NCI-H69 (cell line): ENCODE data around the gene UBR2.
"Not testable (repeated sequence)": the region's sequence is repeated elsewhere in the genome, so short reads cannot be mapped to it uniquely, and the experiment has no call there.

ENCODE experiments used
- DNase-seq: peaks from one replicate; lab custom pipeline; 2025; lab: John Stamatoyannopoulos, UW

UBR2 gene

GRCh38 chr6:42693725-42694323 is 130.0 kb downstream of the UBR2 start:
- DNase-seq: no peak

- DNase-seq: no peak
Observed at GRCh38 chr6:42694586-42694985, 130.8 kb downstream of the UBR2 start.

- DNase-seq: no peak
Observed at GRCh38 chr6:42696526-42697267, 132.9 kb downstream of the UBR2 start.

GRCh38 chr6:42697268-42697655 is 133.4 kb downstream of the UBR2 start:
- DNase-seq: no peak

- DNase-seq: no peak
Observed at GRCh38 chr6:42698217-42698616, 134.4 kb downstream of the UBR2 start.

- no peak for DNase-seq
Observed at GRCh38 chr6:42702200-42702599, 138.4 kb downstream of the UBR2 start.

GRCh38 chr6:42702786-42703185 is 139.0 kb downstream of the UBR2 start:
- not testable (repeated sequence) for DNase-seq

- DNase-seq: peak; percentile 46
Observed at GRCh38 chr6:42704251-42704936, 140.6 kb downstream of the UBR2 start.

- peak; percentile 46 for DNase-seq
Observed at GRCh38 chr6:42704937-42705374, 141.1 kb downstream of the UBR2 start.

- no peak for DNase-seq
Observed at GRCh38 chr6:42707595-42707994, 143.8 kb downstream of the UBR2 start.

GRCh38 chr6:42708096-42708495 is 144.3 kb downstream of the UBR2 start:
- DNase-seq: no peak

GRCh38 chr6:42709871-42710270 is 146.0 kb downstream of the UBR2 start:
- no peak for DNase-seq

- DNase-seq: peak; percentile 33
Observed at GRCh38 chr6:42710316-42710715, 146.5 kb downstream of the UBR2 start.

GRCh38 chr6:42711930-42712329 is 148.1 kb downstream of the UBR2 start:
- DNase-seq: no peak

GRCh38 chr6:42714098-42714761 is 150.4 kb downstream of the UBR2 start:
- no peak for DNase-seq

GRCh38 chr6:42715871-42716270 is 152.0 kb downstream of the UBR2 start:
- DNase-seq: peak; percentile 30

- DNase-seq: peak; percentile 27
Observed at GRCh38 chr6:42720739-42721138, 156.9 kb downstream of the UBR2 start.

GRCh38 chr6:42722497-42722896 is 158.7 kb downstream of the UBR2 start, which contains the start of gene PRPH2:
Gene PRPH2, minus strand, starts transcription at chr6:42722597. Its CDS starts 263 bp downstream, at chr6:42722334.
- no peak for DNase-seq

- no peak for DNase-seq
Observed at GRCh38 chr6:42724825-42725224, 161.0 kb downstream of the UBR2 start.

GRCh38 chr6:42726026-42726425 is 162.2 kb downstream of the UBR2 start:
- no peak for DNase-seq

GRCh38 chr6:42726485-42727086 is 162.8 kb downstream of the UBR2 start:
- peak; percentile 88 for DNase-seq

GRCh38 chr6:42727087-42727611 is 163.3 kb downstream of the UBR2 start:
- no peak for DNase-seq
